H9 (cell line): Measurements from ENCODE around the gene ABCD4. TPM values are rescaled to one million over a fixed set of nuclear protein-coding genes. Genes with fewer than 3 reads are reported as not detected.

ENCODE experiments used
- DNase-seq: peaks from one replicate; pipeline ENCODE4 v3.0.0-alpha.2; 2017
- H2AFZ ChIP-seq: one replicate; pipeline ENCODE4 v1.6.1; 2013; ENCODE audit warnings: mild to moderate bottlenecking, low read length, control low read depth, moderate library complexity
- H2AK5ac ChIP-seq: 2 replicates; pipeline ENCODE4 v1.6.1; 2013; ENCODE audit warnings: low read length, control low read depth, mixed read lengths; ENCODE audit not compliant: insufficient read length
- H2BK120ac ChIP-seq: one replicate; pipeline ENCODE4 v1.6.1; 2013; ENCODE audit warnings: low read depth, mild to moderate bottlenecking, low read length, control low read depth, inconsistent platforms; ENCODE audit not compliant: poor library complexity, severe bottlenecking
- H2BK12ac ChIP-seq: 2 replicates; pipeline ENCODE4 v1.6.1; 2013; ENCODE audit warnings: low read length, control low read depth, mixed read lengths, low read depth; ENCODE audit not compliant: insufficient read length
- H2BK15ac ChIP-seq: 2 replicates; pipeline ENCODE4 v1.6.1; 2013; ENCODE audit warnings: low read depth, low read length, control low read depth
- H2BK20ac ChIP-seq: one replicate; pipeline ENCODE4 v1.6.1; 2013; ENCODE audit warnings: low read depth, mild to moderate bottlenecking, low read length, control low read depth, inconsistent platforms; ENCODE audit not compliant: poor library complexity, severe bottlenecking
- H2BK5ac ChIP-seq: 2 replicates; pipeline ENCODE4 v1.6.1; 2013; ENCODE audit warnings: low read length, control low read depth, mixed read lengths; ENCODE audit not compliant: insufficient read length
- H3K14ac ChIP-seq: 2 replicates; pipeline ENCODE4 v1.6.1; 2013; ENCODE audit warnings: low read length, control low read depth; ENCODE audit not compliant: insufficient read depth
- H3K18ac ChIP-seq: 2 replicates; pipeline ENCODE4 v1.6.1; 2013; ENCODE audit warnings: low read depth, mild to moderate bottlenecking, mixed read lengths, low read length, control low read depth; ENCODE audit not compliant: insufficient read length
- H3K23ac ChIP-seq: 2 replicates; pipeline ENCODE4 v1.6.1; 2013; ENCODE audit warnings: low read length, control low read depth, mixed read lengths, low read depth; ENCODE audit not compliant: insufficient read length
- H3K23me2 ChIP-seq: 2 replicates; pipeline ENCODE4 v1.6.1; 2013; ENCODE audit warnings: low read depth, mild to moderate bottlenecking, mixed read lengths, low read length, control low read depth; ENCODE audit not compliant: insufficient read length, poor library complexity, severe bottlenecking
- H3K27ac ChIP-seq: 2 replicates; pipeline ENCODE4 v1.5.1; 2013; ENCODE audit warnings: low read length, control low read depth, mixed read lengths, low read depth; ENCODE audit not compliant: insufficient read length
- H3K27me3 ChIP-seq: 2 replicates; pipeline ENCODE4 v1.6.1; 2013; ENCODE audit warnings: low read length, control low read depth, inconsistent platforms; ENCODE audit not compliant: insufficient read depth
- H3K4ac ChIP-seq: 2 replicates; pipeline ENCODE4 v1.6.1; 2013; ENCODE audit warnings: low read depth, mild to moderate bottlenecking, control low read depth, inconsistent platforms, low read length, moderate library complexity
- H3K4me1 ChIP-seq: 2 replicates; pipeline ENCODE4 v1.6.1; 2013; ENCODE audit warnings: low read length, control low read depth, inconsistent platforms; ENCODE audit not compliant: insufficient read depth
- H3K4me2 ChIP-seq: 2 replicates; pipeline ENCODE4 v1.6.1; 2013; ENCODE audit warnings: low read length, control low read depth, mixed read lengths; ENCODE audit not compliant: insufficient read length, insufficient read depth
- H3K56ac ChIP-seq: 2 replicates; pipeline ENCODE4 v1.6.1; 2013; ENCODE audit warnings: low read depth, mild to moderate bottlenecking, mixed read lengths, low read length, control low read depth; ENCODE audit not compliant: insufficient read length
- H3K79me1 ChIP-seq: 2 replicates; pipeline ENCODE4 v1.6.1; 2013; ENCODE audit warnings: low read depth, mild to moderate bottlenecking, moderate library complexity, low read length, control low read depth, inconsistent platforms; ENCODE audit not compliant: insufficient read depth, poor library complexity, severe bottlenecking
- H3K79me2 ChIP-seq: 2 replicates; pipeline ENCODE4 v1.6.1; 2013; ENCODE audit warnings: low read length, control low read depth, inconsistent platforms; ENCODE audit not compliant: insufficient read depth
- H3K9ac ChIP-seq: 2 replicates; pipeline ENCODE4 v1.6.1; 2013; ENCODE audit warnings: low read length, control low read depth, mixed read lengths; ENCODE audit not compliant: insufficient read length; ENCODE audit errors: extremely low read depth
- H3K9me3 ChIP-seq: one replicate; pipeline ENCODE4 v1.6.1; 2013; ENCODE audit warnings: low read depth, low read length, inconsistent platforms; ENCODE audit not compliant: control insufficient read depth
- H3T11ph ChIP-seq: one replicate; pipeline ENCODE4 v1.6.1; 2013; ENCODE audit warnings: mild to moderate bottlenecking, low read length, control low read depth, inconsistent platforms
- H4K20me1 ChIP-seq: one replicate; pipeline ENCODE4 v1.6.1; 2013; ENCODE audit not compliant: control insufficient read depth, insufficient read length, insufficient read depth
- H4K5ac ChIP-seq: 2 replicates; pipeline ENCODE4 v1.6.1; 2013; ENCODE audit warnings: low read depth, mild to moderate bottlenecking, mixed read lengths, low read length, control low read depth; ENCODE audit not compliant: insufficient read length
- H4K8ac ChIP-seq: replicated peaks from 2 replicates; pipeline ENCODE4 v1.6.1; 2013; ENCODE audit warnings: low read length, control low read depth, mixed read lengths, low read depth; ENCODE audit not compliant: insufficient read length
- H4K91ac ChIP-seq: 2 replicates; pipeline ENCODE4 v1.6.1; 2013; ENCODE audit warnings: low read depth, mild to moderate bottlenecking, moderate library complexity, mixed read lengths, low read length, control low read depth; ENCODE audit not compliant: insufficient read length
- H3K27ac Mint-ChIP-seq, 3 experiments: 2 replicates in 2 of 3; 3 replicates in 1 of 3; pipeline ENCODE4 v1.8.0; 2020 to 2021; ENCODE audit warnings: mixed read lengths in 3 of 3, mild to moderate bottlenecking in 1 of 3, moderate library complexity in 1 of 3
- H3K27me3 Mint-ChIP-seq: 2 replicates; pipeline ENCODE4 v1.8.0; 2021; ENCODE audit warnings: low read depth, mild to moderate bottlenecking, moderate library complexity, mixed read lengths
- H3K36me3 Mint-ChIP-seq, 3 experiments: 2 replicates in 2 of 3; 3 replicates in 1 of 3; pipeline ENCODE4 v1.8.0; 2020 to 2021; ENCODE audit warnings: low read depth in 3 of 3, mixed read lengths in 3 of 3; ENCODE audit not compliant: insufficient read depth in 1 of 3
- H3K4me1 Mint-ChIP-seq, 2 experiments: 2 replicates each; pipeline ENCODE4 v1.8.0; 2020; ENCODE audit warnings: mixed read lengths in 2 of 2
- H3K4me3 Mint-ChIP-seq, 2 experiments: 2 replicates in 1 of 2; 3 replicates in 1 of 2; pipeline ENCODE4 v1.8.0; 2020 to 2021; ENCODE audit warnings: mild to moderate bottlenecking in 2 of 2, mixed read lengths in 2 of 2, moderate library complexity in 1 of 2
- H3K9me3 Mint-ChIP-seq, 2 experiments: 2 replicates in 1 of 2; 3 replicates in 1 of 2; pipeline ENCODE4 v1.8.0; 2020; ENCODE audit warnings: mild to moderate bottlenecking in 2 of 2, mixed read lengths in 2 of 2, moderate library complexity in 1 of 2
- CTCF ChIP-seq: fragments of 200-600 bp; sonication (generic); conservative IDR thresholded peaks from 3 replicates; pipeline ENCODE4 v1.8.0; 2021; ENCODE audit warnings: antibody characterized with exemption, mild to moderate bottlenecking
- WGBS: extraction: QIAGEN DNeasy Blood & Tissue Kit; methylation state at CpG from one replicate; pipeline ENCODE4 v1.1.7; 2013; ENCODE audit warnings: missing lambda C conversion rate, low lambda C conversion rate, mixed read lengths; ENCODE audit not compliant: insufficient read length; ENCODE audit errors: extremely low coverage; 5-methylcytosine and 5-hydroxymethylcytosine counted together
- total RNA-seq: library from RNA; stranded (reverse); gene quantifications from 2 replicates; pipeline ENCODE4 v1.2.1, GENCODE V29; 2021

ABCD4 gene
- total RNA-seq, 1 experiment from 2014 or later: 80.9 TPM

GRCh38 chr14:74246542-74246941 lies 56.2 kb downstream of the ABCD4 start:
- Histone ChIP-seq H2BK15ac (no peak overlapping the region), H3K18ac (no peak overlapping the region), H3K14ac (no peak overlapping the region), H3K9me3 (no peaks in the 10 kb centered on the region), H2BK12ac (no peak overlapping the region), H3K79me2 (no peaks in the 10 kb centered on the region), H2AFZ (no peak overlapping the region), H3K4me1 (peaks cover 6% of the 10 kb centered on the region; the same call in 1 of the 2 replicates), H2BK5ac (no peak overlapping the region), H2BK20ac (no peak overlapping the region), H2BK120ac (no peak overlapping the region), H4K8ac (no peak overlapping the region), H3T11ph (no peak overlapping the region), H3K27ac (no peak overlapping the region), H3K9ac (no peak overlapping the region), H3K56ac (no peak overlapping the region), H2AK5ac (no peak overlapping the region), H3K4ac (no peak overlapping the region), H3K79me1 (no peaks in the 10 kb centered on the region), H3K23ac (no peak overlapping the region), H3K23me2 (peaks cover 1% of the 10 kb centered on the region), H3K27me3 (peaks cover 23% of the 10 kb centered on the region), H3K4me2 (no peak overlapping the region), H4K5ac (no peak overlapping the region), H4K20me1 (no peaks in the 10 kb centered on the region), H4K91ac (no peak overlapping the region)
- H3K4me1 Mint-ChIP-seq: peaks cover 29 to 58% of the 10 kb centered on the region in 2 experiments
- H3K27ac Mint-ChIP-seq: no peak overlapping the region
- H3K36me3 Mint-ChIP-seq: no peaks in the 10 kb centered on the region; a peak in 1 of 7 replicates
- no peak for TF ChIP-seq CTCF
- H3K4me3 Mint-ChIP-seq: no peak overlapping the region
- H3K27me3 Mint-ChIP-seq: peaks cover 74% of the 10 kb centered on the region
- H3K9me3 Mint-ChIP-seq: no peaks in the 10 kb centered on the region; a peak in 2 of 5 replicates
- WGBS: no CpG with 5 or more reads among the region's 8 CpGs
- no peak for DNase-seq
